GM21576 (cell line): ENCODE data around the gene PGBD1.
A peak's percentile ranks its signal among the peaks of the same experiment; 100 is the strongest.

Experiments
- ATAC-seq: cut with Tn5 transposase; IDR thresholded peaks from one replicate; pipeline ENCODE4 v1.9.1; 2021; ENCODE audit warnings: mild to moderate bottlenecking, moderate library complexity; ENCODE audit not compliant: unreplicated experiment

The PGBD1 gene, protein sequence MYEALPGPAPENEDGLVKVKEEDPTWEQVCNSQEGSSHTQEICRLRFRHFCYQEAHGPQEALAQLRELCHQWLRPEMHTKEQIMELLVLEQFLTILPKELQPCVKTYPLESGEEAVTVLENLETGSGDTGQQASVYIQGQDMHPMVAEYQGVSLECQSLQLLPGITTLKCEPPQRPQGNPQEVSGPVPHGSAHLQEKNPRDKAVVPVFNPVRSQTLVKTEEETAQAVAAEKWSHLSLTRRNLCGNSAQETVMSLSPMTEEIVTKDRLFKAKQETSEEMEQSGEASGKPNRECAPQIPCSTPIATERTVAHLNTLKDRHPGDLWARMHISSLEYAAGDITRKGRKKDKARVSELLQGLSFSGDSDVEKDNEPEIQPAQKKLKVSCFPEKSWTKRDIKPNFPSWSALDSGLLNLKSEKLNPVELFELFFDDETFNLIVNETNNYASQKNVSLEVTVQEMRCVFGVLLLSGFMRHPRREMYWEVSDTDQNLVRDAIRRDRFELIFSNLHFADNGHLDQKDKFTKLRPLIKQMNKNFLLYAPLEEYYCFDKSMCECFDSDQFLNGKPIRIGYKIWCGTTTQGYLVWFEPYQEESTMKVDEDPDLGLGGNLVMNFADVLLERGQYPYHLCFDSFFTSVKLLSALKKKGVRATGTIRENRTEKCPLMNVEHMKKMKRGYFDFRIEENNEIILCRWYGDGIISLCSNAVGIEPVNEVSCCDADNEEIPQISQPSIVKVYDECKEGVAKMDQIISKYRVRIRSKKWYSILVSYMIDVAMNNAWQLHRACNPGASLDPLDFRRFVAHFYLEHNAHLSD

DNA sequence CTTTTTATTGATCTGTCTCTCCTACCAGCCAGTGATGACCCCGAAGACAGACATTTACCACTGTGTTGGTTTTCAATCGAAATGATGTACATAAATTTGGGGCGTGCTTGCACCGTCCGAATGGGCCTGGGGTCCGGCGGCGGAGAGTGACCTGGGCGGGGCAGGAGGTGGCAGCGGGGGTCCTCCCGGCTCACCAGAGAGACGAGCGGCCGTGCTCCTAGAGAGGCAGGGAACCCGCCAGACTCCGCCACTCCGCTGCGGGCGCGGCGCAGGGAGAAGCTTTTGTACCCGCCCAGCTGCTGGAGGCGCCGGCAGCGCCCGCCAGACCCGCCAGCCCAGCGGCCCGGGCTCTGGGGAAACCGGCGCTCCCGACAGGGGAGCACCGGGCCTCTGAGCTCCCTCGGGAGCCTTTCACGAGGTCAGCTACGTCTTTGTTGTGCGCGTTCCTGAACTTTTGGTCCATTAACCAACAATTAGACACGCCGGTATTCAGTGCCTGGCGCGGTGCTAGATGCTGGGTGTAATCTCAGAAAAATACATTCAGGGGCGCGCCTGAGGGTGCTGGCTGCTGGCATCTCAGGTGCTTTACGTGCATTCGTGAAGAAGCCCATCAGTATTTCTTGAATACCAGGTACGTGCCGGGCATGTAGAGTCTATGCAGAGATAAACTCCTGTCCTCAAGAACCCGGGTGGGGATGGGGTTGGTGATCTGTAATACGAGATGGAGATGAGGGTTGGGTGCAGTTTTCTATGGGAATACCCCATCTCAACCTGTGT lies at the start of gene PGBD1:
Gene PGBD1, plus strand, starts transcription at position 285 of the 777 bp plus-strand sequence. CDS start 2,242 bp downstream, outside the sequence.
- ATAC-seq = peak; percentile 79

DNA sequence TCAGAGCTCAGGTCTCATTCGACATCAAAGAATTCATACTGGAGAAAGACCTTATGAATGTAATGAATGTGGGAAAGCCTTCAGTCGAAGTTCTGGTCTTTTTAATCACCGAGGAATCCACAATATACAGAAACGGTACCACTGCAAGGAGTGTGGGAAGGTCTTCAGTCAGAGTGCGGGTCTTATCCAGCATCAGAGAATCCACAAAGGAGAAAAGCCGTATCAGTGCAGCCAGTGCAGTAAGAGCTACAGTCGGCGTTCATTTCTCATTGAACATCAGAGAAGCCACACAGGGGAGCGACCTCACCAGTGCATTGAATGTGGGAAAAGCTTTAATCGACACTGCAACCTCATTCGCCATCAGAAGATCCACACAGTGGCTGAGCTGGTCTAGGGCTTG lies 48.6 kb upstream of the PGBD1 start:
- no peak for ATAC-seq

DNA sequence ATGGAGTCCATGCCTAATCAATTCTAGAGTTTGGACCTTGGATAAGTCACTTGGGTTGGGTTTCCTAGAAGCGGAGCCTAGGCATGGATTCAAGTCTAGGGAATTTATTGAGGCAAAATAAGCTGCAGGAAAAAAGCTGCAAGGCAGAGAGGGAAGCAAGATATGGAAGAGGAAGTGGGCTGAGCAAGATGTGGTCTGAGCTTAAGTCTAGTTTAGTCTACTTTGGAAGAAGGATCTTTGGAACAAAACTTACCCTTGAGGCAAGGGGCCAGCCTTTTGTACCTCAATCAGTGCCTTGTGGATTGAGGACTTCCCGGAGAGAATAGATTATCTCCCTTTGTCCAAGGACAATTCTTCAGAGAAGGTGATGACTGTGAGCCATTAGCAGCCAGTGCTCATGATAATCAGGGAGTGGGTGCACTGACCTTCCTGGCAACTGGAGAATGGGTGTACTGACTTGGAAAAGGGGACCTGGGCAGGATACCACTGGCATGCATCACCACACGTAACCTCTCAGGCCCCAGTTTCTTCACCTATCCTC lies 45.4 kb upstream of the PGBD1 start:
- no peak for ATAC-seq

DNA sequence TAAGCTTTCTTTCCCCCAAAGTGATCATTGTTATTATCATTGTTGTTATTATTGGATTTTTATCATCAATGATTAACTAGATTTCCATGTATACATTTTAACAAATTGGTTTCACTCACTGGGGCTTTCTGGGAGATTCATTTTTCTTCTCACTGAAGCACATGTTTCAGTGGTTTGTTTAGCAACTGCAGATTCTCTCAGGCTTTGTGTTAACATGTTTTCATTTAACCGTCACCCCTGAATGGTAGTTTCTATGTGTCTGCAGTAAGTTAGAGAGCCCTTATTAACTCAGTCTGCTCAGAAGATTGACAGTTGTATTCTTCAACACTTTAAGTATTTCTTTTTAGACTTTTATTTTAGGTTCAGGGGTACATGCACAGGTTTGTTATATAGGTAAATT lies 41.7 kb upstream of the PGBD1 start:
- no peak for ATAC-seq

DNA sequence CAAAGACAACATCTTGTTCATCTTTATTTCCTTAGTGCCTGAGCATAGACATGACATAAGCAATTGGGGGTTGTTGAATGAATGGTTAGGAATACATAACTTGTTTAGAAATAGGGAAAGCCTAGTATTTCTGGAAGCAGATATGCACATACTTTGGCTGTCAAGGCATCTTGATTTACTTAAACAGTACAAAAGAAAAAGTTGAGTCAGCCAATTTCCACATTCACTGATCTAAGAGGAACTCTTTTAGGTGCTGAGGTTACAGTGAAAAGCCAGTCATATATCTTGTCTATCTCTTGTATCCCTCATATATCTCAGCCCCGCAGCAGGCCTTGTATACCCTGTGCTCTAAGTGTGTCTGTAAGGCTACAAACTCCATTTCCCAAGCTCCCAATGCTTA lies 40.9 kb upstream of the PGBD1 start:
- no peak for ATAC-seq

DNA sequence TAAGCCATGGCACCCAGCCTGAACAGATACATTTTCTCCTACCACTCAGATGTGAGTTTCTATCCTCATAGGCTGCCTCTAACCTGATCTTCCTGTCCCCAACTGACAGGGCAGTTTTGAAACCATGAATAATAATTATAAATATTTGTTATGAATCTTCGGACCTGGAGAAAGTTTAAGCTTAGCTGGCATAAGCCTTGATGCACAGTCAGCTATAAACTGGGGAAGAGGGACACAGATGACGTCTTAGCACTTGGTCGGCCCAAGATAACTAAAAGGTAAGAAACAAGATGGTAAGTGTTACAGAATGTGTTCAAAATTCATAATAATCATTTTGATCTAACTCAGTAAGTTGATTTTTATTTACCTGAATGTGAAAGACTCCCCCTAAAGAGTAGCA lies 37.4 kb upstream of the PGBD1 start:
- no peak for ATAC-seq

DNA sequence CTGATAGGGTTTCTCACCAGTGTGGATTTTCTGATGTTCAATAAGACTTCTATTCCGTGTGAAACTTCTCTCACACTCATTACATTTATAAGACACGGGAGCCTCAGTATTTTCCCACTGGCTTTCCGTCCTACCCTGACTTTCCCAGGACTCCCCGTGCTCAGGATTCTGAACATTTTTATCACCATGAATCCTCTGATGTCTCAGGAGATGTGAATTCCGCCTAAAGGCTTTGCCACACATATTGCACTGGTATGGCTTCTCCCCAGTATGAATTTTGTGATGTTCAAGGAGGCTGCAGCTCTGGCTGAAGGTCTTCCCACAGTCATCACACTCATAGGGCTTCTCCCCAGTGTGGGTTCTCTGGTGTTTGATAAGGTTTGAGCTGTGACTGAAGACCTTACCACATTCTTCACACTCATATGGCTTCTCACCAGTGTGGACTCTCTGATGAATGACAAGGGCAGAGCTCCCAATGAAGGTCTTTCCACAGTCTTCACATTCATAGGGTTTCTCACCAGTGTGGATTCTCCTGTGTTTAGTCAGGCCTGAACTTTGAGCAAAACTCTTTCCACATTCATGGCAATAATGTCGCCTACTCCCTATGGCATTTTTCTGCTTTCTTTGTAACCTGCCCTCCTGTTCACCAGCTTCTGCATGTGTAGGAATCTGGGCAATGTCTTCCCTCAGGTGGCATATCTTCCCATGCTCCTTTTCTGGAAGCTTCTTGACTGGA lies 36.0 kb upstream of the PGBD1 start:
- ATAC-seq = no peak

DNA sequence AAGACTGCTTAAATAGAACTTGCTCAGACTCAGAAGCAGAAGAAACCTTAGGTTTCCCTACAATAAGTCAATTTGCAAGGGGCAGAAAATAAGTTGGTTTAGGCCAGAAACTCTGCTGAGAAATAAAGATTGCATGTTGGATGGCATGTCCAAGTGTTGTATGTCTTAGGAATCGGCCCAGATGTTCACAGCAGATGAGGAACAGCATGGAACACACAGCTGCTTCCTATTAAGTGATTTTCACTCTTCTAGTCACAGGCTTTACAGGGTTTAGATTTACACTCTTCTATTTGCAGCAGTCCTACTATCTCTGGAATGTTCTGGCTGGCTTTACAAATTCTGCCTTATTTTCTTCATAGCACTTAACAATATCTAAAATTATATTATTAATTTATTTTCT lies 32.5 kb upstream of the PGBD1 start:
- no peak for ATAC-seq

DNA sequence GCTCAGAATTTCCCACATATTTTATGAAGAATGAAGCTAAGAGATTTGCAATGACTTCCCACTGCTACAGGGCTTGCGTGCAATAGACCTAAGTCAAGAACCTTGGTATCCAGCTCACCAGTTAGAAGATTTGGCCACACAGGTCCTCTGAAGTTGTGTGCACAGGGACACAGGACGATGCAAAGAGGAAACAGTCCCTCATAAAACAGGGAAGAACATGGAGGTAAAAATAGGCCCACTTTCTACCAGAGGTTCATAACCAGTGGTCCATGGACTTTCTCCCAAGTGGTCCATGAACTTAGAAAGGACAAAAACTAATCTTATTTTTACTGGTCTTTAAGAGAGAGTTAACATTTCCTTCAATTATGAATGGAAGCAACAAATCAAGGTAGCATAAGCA lies 30.6 kb upstream of the PGBD1 start:
- ATAC-seq = no peak

DNA sequence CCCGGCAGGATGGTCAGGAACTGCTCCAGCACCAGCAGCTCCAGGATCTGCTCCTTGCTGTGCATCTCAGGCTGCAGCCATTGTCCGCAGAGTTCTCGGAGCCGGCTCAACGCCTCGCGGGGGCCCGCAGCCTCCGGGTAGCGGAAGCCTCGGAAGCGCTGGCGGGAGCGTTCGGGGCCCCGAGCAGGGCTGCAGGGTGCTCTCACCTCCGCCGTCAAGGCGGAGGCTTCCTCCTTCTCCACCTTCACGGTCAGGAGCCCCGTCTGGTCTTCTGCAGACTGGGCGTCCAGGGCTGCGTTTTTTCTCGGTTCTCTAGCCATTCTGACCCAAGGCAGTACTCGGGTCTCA lies 29.7 kb upstream of the PGBD1 start:
- ATAC-seq = peak; percentile 49

DNA sequence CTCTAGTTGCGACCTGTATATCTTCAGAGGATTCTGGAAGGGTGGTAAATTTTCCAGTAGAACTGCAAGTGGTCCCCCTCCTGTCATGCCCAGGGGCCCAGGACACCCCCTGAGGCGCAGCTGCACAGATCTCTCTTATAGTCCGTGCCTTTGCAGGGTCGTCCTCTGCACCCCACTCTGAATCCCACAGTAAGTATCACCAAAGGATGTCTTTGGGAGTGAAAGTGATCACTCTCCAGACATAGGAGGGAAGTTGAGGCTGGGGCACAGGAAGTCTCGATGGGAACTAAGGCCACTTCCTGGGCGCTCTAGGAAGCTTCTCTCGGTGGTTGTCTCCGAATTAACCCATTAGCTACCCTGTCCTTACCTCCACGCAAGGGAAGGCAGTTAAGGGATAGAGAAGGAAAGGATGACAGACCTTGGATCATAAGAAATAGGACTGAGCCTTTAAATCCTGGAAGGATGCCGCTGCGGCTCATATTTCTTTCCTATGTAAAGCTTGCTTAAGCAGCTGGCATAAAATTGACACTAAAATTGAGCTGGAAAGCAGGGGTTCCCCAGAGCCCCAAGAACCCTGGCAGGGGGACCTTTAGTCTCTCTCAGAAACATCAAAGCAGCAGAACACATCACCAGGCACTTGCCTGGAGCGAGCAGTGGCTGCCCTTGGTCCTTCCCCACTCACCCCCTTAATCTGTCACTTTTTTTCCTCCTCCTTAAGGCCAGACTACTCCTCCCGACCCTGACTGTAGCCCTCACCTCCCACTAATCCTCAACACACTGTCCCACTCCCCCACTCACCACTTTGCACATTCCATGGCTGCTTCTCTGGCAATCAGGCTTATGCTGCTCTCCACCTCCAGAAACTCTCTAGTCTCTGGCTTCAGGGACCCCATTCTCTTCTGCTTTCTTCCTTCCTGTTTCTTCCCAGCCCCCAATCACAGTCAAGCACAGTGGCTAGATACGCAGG lies 29.1 kb upstream of the PGBD1 start, which contains the start of gene ZKSCAN4:
Gene ZKSCAN4, minus strand, starts transcription at position 261 of the 967 bp plus-strand sequence. CDS start 289 bp downstream, outside the sequence.
- peak; percentile 73 for ATAC-seq

DNA sequence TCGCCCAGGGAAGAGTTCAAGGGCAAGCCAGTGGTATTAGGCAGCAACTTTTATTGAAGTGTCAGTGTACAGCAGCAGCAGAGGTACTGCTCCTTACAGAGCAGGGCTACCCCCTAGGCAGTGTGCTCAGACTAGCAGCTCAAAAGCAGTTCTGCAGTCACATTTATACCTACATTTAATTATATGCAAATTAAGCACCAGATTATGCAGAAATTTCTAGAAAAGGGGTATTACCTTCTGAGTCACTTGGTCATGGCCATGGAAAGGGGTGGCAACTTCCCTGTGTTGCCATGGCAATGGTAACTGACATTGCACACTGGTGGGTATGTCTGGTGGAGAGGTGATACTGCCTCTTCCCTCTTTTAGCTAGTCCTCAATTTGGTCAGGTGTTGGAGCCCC lies 27.3 kb upstream of the PGBD1 start:
- ATAC-seq = no peak

DNA sequence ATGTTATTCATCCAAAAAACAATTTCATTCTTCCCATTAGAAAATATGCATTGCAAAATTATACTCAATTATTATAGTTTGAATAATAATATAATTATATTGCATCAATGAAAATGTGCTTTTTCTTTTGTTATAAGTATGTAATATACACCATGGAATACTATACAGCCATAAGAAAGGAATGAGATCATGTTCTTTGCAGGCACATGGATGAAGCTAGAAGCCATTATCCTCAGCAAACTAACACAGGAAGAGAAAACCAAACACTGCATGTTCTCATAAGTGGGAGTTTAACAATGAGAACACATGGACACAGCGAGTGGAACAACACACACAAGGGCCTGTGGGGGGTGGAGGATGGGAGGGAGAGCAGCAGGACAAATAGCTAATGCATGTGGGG lies 24.3 kb upstream of the PGBD1 start:
- no peak for ATAC-seq

DNA sequence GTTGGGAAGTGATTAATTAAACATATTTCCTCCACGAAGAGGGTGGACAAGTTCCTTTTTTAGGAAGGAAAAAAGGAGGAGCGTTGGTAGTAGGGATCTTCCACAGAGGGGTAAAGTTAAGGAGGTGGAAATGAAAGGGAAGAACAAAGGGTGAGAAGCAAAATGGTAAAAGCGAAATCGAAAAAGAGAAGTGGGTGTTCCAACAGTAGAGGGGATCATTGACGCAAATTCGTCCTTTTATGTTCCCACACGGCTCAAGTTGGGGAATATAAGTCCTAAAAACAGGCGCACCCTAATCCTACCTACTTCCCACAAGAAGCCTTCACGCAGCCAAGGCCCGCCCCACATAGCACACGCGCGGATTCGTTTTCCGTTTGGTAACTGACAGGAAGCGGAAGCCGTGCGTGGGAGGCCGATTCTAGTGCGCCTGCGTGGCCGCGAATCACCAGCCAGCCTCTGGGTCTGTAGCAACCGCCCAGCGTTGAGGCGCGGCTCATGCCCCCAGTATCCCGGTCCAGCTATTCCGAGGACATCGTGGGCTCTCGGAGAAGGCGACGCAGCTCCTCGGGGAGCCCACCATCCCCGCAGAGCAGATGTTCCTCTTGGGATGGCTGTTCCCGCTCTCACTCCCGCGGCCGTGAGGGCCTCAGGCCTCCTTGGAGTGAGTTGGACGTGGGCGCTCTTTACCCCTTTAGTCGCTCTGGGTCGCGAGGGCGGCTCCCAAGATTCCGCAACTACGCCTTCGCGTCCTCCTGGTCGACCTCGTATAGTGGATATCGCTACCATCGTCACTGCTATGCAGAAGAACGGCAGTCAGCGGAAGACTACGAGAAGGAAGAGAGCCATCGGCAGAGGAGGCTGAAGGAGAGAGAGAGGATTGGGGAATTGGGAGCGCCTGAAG lies 22.2 kb upstream of the PGBD1 start, which contains the start of gene NKAPL:
Gene NKAPL, plus strand, starts transcription at position 421 of the 901 bp plus-strand sequence. Its CDS starts 75 bp downstream, at position 496.
- no peak for ATAC-seq

DNA sequence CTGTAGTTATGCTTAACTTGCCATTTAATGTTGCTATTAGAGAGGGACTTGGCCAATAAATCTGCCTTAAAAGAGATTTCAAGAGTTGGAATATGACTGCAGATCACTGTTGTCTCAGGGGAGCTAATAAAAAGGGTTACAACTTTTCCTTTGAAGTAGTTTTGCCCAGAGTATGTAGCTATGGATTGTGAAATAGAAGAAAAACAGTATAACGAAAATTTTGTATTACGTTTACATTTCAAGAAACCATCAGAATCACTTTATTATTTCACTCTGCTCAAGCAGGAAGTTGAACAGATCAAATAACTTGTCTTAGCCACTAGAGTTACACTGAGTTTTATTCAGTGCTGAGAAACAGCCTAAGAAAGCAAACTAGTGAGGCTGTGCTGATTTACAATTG lies 17.4 kb upstream of the PGBD1 start:
- ATAC-seq = no peak

DNA sequence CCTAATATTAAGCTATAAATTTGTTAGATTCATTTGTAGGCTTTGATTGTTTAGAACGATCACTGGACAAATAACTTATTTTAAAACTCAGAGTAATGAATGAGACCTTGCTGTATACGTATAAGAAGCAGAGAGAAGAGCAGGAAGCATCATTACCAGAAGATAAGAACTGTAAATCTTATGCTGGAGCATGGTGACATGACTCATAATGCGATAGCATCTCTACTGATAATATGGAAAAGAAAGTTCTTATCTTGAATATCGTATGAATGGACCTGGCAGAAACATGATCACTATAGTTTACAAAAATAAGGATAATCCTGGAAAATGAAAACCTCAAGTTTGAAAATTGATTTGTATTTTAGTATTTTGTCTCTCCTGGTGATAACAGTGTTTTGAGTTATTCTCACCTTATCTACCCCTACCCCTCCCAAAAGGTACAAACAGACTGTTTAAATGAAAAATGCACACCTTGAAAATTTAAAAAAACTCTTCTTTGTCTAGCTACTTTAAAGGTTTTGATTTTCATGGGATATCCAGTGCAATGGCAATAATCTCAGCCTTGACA lies 16.5 kb upstream of the PGBD1 start:
- no peak for ATAC-seq

DNA sequence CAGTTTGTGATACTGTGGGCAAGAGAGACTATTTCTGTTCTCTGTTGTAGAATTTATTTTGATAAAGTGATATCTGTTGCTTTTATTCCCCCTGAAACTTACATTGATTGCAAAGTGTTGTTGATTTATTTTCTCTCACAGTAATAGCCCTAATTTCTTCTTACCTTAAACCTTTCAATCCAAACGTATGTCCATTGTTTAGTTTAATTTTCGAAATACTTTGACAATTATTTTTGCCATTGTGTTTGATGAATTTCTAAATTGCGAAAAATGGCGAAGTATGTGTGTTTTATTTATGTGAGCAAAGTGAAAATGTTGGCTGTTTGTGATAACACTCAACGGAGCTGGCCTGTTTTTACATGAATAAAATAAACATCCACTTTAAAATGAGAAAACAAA lies 14.8 kb upstream of the PGBD1 start:
- no peak for ATAC-seq
